ENCODE results near the gene TCERG1. TPM values are rescaled to one million over a fixed set of nuclear protein-coding genes. Genes with fewer than 3 reads are reported as not detected.

The TCERG1 gene
- total RNA-seq, result 14.2 and 15.9 TPM in 2 replicates

DNA sequence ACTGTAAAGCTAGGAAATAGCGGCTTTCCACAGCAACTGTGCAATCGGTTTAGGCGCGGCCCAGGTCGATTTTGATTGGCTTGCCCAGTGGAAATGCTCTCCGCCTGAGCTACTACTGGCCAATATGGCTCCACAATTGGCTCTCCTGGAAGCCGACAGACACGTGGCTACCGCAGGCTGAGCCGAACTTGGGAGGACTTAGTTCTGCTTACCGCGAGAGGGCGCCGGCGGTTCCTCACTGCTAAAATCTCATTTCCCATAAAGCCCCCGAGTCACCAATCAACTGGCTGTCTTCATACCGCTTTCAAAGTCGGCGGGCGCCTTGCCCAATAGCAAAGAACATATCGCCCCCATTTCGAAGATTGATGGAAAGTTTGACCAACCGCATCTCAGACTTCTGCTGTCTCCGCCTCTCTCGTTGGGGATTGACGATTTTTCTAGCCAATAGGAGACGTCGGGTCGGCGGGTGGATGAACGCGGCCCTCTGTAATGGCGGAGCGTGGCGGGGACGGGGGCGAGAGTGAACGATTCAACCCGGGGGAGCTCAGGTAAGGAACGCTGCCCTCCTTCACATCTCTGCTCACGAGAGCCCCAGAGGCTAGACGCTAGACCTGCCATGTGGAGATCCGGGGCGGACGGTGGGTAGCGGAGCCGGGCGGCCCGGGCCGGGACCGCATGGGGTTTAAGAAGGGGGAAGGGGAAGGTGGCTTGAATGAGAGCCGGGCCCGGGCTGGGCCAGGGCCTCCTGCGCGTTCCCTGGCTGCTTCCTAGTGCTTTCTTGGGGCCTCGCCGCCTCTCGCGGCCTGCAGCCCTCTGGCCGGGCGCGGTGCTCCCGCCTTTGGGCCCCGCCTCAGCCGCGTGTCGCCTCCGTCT, at the start of gene TCERG1:
TCERG1 (plus strand) TSS at position 473 of the 873 bp plus-strand sequence; CDS start at position 490, 17 bp downstream.
- DNase-seq (ENCODE audit: low read depth in 2 of 2), result peak; percentile 100

DNA sequence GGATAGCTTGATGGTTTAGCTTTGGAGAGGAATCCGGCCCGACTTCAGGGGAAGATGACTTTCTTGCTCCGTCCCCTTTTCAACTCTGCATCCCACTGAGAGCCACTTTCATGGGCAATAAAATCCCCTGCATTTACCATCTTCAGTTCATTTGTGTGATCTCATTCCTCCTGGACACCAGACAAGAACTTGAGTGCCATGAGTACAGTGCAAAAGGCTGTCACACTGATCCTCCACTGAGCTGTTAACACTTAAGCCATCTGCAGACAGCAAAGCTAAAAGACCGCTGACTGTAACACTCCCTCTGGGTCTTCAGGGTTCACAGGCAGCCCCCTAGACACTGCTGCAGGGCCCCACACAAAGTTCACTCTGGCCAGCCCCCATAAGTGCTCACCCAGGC, 48.3 kb upstream of the TCERG1 start:
- no peak for DNase-seq (ENCODE audit: low read depth in 2 of 2)

DNA sequence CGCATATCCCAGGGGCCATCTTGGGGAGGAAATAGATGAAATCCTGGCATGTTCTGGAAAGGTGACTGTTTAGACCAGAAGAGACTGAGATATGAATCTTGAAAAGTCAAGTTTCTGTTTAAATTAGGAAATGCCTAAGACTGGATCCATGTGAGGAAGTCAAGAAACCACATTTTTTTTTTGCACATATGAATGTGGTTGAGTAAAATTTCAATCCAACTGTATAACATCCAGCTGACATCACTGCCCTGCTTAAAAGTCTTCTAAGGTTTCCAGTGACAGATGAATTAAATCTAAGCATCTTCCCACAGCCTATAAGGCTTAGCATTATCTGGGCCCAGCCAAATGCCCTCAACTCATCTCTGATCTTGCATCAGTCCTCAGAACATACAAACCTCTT, 47.7 kb upstream of the TCERG1 start:
- no peak for DNase-seq (ENCODE audit: low read depth in 2 of 2)

DNA sequence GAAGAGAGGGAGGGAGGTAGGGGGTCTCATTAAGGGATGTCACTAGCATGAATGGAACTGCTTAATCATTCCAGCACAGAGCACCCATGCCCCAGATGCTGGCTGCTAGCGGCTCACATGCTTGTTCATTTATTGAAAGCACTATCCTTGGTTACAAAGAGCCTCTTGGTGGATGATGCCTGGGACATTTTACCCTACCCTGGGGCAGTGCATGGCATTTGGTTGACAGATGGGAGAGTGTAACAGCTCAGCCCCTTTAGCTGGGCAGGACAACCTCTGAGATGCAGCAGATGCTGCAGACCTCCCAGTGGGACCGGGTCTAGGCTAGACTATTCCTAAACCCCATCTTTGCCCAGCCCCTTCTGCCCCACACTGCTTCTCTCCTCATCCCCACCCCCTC, 46.9 kb upstream of the TCERG1 start:
- DNase-seq (ENCODE audit: low read depth in 2 of 2), result no peak

DNA sequence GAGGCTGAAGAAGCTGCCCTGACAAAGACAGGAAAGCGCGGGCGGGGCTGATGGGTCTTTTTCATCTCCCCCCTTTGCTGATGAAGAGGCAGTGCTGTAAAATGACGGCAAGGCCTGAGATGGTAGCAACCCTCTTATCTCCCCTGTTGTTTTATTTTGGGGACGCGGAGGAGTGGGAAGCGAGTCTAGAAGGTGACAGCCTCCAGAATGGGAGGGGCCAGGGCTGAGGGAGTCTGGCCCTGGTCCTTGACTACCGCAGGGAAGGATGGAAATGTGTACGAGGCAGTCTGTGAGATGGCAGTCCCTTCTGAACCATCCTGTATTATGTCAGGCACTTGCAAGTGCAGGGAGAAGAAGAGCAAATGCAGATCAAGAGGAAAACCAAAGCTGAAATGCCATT, 46.1 kb upstream of the TCERG1 start:
- no peak for DNase-seq (ENCODE audit: low read depth in 2 of 2)

DNA sequence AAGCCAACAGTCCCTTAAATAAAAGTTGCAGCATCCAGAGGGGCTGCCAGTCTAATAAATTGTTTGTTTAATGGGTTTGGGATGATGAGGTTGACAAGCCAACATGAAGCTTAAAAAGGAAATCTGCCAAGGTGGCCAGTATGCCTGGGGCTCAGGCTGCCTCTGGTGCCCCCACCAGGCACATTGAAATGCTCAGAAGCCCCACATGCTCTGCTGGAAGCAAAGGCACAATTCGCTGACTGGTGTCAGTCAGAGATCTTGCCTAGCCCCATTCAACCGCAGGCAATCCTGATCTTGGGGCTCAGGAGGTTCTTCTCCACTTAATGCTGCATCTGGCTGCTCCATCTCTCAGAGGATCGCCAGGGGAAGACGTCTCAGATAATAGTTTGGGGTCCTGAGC, 44.2 kb upstream of the TCERG1 start:
- no peak for DNase-seq (ENCODE audit: low read depth in 2 of 2)

DNA sequence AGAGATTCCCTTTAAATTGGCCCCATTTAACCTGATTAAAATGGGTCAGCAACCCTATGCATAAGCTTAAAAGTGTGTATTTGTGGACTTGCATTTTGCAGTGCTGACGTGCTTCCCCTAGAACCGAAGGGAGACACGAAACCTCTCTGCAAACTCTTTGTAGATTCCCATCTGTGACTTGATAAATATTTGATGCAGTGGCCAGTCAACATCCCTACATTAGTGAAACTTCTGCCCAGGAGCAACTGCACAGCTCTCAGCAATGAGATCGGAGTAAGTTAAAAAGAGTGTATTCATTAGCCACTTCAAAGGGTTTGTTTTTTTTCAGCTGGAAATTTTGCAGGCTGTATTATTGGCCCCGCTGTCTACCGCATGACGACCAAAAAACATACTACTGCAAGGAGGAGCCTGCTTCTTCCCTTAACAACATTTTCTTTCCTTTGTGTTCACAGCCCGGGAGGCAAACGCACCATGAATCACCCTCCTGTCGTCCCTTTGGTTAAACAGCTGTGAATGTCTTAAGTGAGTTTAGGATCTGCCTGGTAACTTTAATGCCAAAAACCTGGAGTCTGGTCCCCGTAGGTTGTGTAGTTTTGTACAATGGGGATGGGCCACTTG, 38.0 kb upstream of the TCERG1 start:
- peak in 1 of 2 donors; percentile 6 for DNase-seq (ENCODE audit: low read depth in 2 of 2)

DNA sequence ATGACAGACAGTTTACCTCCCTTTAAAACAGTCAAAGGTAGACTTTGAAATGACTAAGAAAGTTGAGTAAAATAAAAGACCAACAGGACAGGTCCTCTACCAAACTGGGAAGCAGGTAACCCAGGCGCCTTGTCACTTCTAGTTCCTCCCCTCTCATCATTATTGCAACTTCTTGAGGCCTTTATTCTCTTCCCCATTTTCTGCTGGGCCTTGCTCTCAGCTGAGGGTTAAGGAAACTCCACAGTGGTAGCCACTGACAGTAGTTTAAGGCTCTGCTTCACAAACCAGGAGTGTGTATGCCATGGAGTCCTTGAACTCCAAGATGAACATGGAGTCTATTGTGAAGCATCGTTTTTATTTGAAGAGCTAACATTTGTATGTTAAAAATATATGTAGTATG, 36.9 kb upstream of the TCERG1 start:
- no peak for DNase-seq (ENCODE audit: low read depth in 2 of 2)

DNA sequence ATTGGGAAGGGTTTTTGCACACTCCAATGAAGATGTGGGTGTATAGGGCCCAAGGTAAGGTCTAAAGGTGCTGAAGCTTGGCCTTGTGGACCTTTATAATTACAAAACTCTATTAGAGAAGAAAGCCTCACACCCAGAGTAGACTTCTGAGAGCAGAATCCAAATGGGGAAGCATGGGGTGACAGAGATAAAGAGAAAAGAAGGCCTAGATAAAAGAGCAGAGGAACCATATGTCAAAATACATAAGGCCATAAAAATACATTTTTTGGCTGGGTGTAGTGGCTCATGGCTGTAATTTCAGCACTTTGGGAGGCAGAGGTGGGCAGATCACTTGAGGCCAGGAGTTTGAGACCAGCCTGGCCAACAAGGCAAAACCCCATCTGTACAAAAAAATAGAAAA, 27.4 kb upstream of the TCERG1 start:
- DNase-seq (ENCODE audit: low read depth in 2 of 2), result no peak

DNA sequence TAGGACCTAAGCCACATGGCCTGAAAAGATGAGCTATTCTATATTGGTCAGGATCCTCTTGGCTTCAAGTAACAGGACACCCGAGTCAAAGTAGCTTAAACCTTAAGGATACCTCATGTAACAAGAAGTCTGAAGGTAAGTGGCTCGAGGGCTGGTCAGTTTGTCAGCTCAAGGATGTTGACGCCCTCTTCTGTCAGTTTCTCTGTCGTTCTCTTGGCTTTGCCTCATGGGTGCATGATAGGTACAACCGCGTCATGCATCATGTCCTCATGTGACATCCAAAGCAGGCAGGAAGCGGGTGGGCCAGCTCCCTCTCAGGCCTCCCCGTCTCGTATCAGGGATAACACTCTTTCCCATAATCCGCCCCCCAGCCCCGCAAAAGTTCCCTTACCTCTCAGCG, 22.1 kb upstream of the TCERG1 start:
- no peak for DNase-seq (ENCODE audit: low read depth in 2 of 2)

DNA sequence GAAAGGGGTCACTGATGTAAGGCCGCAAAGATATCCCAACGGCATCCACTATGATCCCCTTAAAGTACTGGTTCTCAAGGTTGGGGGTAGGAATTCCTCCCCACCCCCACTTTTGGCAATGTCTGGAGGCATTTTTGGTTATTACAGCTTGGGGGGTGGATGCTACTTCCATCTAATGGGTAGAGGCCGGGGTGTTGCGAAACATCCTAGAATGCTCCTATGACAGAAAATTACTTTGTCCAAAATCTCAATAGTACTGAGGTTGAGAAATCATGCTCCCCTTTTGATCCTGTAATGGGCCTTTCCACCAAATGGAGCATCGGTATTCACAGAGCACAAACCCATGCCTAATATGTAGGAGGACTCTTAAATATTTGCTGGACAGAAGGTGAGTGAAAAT, 20.8 kb upstream of the TCERG1 start:
- DNase-seq (ENCODE audit: low read depth in 2 of 2), result no peak

DNA sequence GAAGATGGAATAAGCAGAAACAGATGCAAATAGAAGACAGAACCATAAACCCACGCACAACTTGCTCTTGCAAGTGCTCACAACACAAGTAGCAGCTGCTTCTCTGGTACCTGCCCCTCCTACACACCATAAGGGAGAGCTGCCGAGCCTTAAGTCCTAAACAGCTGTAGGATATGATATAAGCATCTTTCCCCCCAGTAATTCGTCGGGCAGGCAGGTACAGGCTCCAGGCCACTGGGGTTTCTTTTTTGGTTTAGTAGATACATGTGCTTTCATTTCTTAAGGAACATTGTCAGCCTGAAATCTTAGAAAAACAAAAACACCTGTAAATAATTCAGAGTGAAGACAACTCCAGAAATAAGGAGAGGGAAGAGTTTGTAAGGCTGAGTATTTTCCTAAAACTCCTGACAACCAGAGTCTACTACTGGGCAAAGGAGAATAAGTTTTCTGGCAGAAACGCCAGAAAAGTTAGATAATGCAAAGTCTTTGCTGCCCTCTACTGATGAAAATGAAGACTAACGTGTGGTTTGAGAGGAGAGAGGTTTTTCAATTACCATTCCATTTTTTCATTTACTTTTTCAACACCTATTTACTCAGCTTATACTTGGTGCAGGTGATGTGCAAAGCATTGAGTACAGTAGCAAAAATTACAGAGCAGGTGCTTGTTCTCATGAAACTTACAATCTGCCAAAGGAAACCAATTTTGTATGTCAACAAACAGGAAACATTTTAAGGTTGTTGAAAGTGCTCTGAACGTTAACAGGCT, 20.1 kb upstream of the TCERG1 start:
- DNase-seq (ENCODE audit: low read depth in 2 of 2), result peak; percentile 36 to 47

DNA sequence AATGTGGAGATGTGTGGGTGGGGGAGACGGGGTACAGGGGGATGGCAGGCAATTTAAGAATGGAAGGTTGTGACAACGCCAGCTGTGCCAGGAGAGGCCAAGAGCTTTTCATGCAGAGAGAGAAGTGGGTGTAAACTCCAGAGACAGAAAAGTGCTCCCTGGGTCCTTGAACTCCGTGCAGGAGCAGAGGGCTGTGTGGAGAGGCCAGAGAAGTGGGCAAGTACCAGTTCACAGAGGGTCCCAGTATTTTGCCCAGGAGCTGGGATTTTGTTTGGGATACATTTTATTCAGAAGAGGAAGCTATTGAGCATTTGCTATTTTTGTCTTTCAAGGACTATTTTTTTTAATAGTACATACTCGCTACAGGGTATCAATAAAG, 19.5 kb upstream of the TCERG1 start:
- no peak for DNase-seq (ENCODE audit: low read depth in 2 of 2)

DNA sequence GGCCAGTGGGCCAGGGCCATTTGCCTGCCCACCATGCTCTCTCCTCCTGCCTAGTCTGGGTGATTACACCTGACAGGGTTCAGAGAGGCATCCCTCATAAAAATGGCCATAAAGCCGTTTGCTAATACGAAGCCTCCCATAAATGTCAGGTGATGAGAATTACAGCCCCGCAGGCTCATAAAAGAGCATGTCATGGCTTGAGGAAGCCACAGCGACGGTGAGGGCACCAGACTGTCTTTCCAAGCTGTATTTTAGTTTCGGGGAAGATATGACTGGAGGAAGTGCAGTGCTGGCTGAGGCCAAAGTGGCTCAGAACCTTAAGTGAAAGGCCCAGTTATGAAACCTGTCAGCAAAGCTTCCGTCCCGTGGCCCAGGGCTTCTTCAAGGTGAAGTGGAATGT, 18.5 kb upstream of the TCERG1 start:
- DNase-seq (ENCODE audit: low read depth in 2 of 2), result no peak

DNA sequence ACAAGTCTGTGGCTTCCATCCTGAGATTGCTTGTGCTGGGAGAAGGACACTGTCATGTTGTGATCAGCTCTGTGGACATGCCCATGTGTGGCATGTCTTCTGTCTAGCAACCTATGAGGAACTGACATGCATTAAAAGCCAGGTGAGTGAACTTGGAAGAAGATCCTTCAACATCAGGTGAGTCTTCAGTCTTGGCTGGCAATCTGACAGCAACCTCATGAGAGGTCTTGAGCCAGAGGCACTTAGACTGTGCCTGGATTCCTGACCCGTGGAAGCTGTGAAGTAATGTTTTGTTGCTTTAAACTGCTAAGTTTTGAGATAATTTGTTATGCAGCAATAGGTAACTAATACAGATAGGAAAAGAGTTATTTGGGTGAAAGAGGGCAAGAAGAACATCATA, 6.8 kb upstream of the TCERG1 start:
- DNase-seq (ENCODE audit: low read depth in 2 of 2), result no peak

DNA sequence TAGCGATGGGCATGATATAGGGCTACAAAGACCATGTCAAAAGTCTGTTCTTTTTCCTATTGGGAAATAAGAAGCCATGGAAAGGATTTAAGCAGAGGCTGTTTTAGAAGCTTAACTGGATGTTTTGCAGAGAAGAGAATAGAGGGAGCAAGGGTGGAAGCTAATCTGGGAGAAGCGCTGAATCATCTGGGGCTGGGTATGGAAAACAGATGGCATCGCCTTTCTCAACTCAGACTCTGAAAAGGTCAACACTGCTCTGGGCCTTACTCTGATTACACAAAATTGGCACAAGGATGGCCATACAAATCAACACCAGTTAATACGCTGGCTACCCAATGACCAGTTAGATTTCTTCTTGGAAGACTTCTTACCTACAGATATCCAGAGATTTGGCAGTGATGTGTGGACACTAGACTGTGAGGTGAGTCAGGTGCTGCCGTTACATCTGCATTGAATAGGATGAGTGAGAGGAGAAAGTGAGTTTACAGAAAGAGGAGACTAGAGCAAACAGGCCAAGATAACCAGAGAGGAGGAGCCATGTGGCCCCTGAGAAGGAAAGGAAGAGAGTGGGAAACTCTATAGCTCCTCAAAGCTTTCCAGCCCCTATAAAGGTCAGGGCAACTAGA, 6.2 kb upstream of the TCERG1 start:
- DNase-seq (ENCODE audit: low read depth in 2 of 2), result no peak

DNA sequence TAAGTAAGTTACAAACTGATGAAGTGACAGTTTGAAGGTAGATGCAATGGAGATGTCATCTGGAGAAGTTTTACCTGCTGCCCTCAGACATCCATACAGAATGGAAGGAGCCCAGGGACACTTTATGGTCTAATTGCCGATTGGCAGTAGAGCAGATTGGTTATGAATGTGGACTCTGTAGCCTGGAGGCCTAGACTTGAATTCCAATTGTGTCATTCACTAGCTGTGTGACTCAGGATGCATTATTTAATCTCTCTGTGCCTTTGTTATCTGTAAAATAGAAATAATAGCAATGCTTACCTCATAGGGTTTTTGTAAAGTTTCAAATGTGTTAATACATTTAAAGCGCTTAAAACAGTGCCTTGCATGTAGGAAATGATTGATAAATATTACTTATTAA, 5.2 kb upstream of the TCERG1 start:
- DNase-seq (ENCODE audit: low read depth in 2 of 2), result no peak

DNA sequence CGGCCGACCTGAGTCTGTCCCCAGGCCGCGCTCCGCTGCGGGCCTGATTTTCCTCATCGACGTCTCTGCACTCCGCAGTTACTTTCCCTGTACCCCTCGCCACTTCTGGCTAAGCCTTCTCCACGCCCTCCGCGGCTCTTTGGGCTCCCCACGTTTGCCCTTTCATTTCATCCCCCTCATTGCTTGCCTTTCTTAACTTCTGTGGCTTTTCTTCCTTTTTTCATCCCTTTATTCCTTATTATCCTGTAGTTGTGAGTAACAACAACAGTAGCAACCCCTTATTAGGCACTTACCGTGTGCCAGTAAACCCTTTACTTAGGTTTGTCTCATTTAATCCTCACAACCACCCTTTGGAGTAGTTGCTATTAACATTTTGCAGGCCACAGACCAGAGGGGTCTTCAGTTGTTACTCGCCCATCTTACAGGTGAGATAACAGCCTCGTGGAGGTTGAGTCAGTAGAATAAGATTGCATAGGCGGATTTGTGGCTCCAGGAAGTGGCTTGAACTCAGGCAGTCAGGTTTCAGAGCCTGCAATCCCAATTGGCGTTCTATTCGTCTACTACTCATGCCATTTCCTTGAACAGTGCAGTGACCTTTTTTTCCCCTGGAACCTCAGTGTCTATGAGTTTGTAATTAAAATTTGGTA, 724 bp downstream of the TCERG1 start:
- peak; percentile 53 to 62 for DNase-seq (ENCODE audit: low read depth in 2 of 2)

DNA sequence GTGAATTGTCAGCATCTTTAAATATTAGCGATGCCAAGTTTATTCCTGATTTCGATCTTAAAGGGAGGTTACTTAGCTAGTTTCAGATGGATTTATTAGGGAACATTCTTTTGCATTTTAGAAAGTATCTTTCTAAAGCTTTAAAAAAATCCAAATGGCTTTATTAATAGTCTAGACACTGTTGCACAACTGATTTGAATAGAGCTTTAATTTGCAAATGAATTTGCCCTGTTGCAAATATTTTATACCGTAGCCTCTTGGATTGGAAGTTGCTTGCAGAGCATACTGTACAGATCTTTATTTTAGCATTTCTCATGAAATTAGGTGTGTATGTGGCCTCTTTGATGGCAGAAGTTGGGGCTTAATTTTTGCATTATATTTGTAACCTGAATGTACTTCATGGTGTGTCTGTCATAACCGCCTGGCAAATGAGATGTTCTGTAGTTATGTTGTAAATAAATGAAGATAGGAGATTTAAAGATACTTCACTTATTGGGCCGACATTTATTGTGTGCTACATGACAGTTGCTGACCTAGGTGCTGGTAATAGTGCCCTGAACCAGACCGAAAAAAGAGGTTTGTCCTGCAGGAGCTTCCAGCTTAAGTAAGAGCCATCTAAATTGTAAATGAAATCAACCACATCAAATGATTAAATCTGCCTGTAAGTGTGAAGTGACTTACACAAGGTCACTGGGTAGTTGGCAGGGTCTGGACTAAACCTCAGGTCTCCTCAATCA, 1.8 kb downstream of the TCERG1 start:
- peak; percentile 12 to 19 for DNase-seq (ENCODE audit: low read depth in 2 of 2)

DNA sequence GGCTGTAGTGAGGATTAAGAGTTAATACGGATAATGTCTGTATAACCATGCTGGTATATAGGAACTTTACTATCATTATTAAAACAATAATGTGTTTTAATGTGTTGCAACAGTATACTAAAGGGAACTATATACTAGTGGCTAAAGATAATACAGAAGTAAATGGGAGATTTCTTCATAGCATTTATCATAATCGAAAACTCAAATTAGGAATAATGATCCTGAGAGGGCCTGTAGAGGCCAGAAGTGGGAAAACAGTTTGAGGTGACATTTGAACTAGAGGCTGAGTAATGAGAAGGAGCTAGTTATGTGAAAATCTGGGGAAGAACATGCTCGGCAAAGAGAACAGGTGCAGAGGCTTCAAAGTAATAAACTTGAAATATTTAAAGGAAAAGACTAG, 2.9 kb downstream of the TCERG1 start:
- DNase-seq (ENCODE audit: low read depth in 2 of 2), result no peak

DNA sequence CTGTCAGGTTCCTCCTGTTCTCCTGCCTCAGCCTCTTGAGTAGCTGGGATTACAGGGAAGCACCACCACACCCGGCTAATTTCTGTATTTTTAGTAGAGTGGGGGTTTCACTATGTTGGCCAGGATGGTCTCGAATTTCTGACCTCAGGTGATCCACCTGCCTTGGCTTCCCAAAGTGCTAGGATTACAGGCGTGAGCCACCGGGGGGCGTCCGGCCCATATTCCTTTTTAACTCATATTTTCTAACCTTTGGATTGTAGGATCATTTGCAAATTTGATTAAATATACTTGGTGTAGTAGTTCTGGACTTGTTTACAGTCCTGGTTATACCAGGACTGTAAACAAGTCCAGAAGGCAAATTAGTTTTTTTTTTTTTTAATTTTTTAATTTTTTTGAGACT, 4.3 kb downstream of the TCERG1 start:
- peak in 1 of 2 donors; percentile 23 for DNase-seq (ENCODE audit: low read depth in 2 of 2)
